Tibial nerve (tissue), 3 donors: ENCODE data around the gene NET1.
"Not testable (repeated sequence)": the region's sequence is repeated elsewhere in the genome, so short reads cannot be mapped to it uniquely, and the experiment has no call there.

Experiments
- CTCF ChIP-seq, 5 experiments: fragments of 200-600 bp in 3 of 5; fragments of 450-650 bp in 2 of 5; sonication (generic) in 3 of 5; IDR thresholded peaks; one replicate each; pipeline ENCODE4 v1.5.1; 2016 to 2019; ENCODE audit warnings: antibody characterized with exemption in 5 of 5, mild to moderate bottlenecking in 3 of 5, moderate library complexity in 2 of 5
- POLR2A ChIP-seq, 2 donors: fragments of 450-650 bp; IDR thresholded peaks; one replicate each; pipeline ENCODE4 v1.6.1; 2017; ENCODE audit warnings: antibody characterized with exemption in 2 of 2, mild to moderate bottlenecking in 2 of 2, moderate library complexity in 2 of 2

GRCh38 chr10:5379202-5379601, 33.2 kb upstream of the NET1 start:
- TF ChIP-seq CTCF, POLR2A (IDR thresholded peaks at IDR 0.05): not testable (repeated sequence)
